ENCODE data around the gene SEC14L3. TPM values are rescaled to one million over a fixed set of nuclear protein-coding genes. Genes with fewer than 3 reads are reported as not detected.
"Not testable (repeated sequence)": the region's sequence is repeated elsewhere in the genome, so short reads cannot be mapped to it uniquely, and the experiment has no call there.

Gene SEC14L3
- total and polyA plus RNA-seq, 2 donors (not counting 1 experiment from before 2014, with no cell fraction given) = not detected

DNA sequence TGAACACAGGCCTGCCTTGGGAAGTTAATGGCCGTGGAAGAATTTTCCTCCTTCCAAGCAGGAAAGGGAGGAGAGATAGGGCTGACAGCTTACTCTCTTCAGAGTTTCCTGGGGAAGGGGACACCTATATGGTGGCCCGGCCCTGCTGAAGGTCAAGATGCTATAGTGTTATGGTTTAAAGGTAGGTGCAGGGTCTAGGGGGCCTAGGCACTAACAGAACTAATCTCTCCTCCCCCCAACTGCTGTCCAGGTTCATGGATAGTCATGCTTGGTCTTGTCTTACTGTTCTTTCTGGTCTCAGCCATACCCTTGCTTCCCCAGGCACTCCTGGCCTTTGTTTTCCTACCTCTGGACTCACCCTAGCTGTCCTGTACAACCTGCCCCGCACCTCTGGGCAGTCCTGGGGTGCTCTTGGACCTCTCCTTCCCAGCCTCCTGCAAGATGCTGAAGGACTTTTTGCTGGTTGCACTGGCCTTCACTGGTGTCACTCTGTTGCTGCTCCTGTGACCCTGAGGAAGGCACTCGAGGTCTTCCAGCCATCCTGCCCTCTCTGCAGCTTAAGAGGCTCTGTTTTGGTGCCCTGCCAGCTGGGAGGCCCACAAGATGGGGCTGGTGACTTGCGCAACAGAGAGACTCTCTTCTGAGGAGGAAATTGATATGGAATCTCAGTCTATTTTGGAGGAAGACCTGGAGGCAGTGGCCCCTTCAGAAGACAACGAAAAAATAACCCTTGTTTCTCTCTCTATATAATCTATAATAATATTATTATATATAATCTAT, 17.9 kb downstream of the SEC14L3 start:
- Mint-ChIP-seq H3K4me1 (no peaks in the 10 kb centered on the region), H3K9me3 (ENCODE audit: insufficient read depth) (no peaks in the 10 kb centered on the region), H3K27me3 (peaks cover 20% of the 10 kb centered on the region), H3K4me3 (no peak overlapping the region), H3K27ac (no peak overlapping the region)
- WGBS (ENCODE audit: insufficient coverage) = 70% methylated on average over 3 of the region's 6 CpGs
- H3K4me1 ChIP-seq (ENCODE audit: control insufficient read depth in 2 of 2, insufficient read depth in 2 of 2, low read length in 2 of 2) = no peaks in the 10 kb centered on the region
- ChIA-PET POLR2A (no interaction called here), CTCF (no interaction called here)
- no peak overlapping the region for H3K4me2 ChIP-seq (replicated peaks; ENCODE audit: low read depth, low read length, poor library complexity, severe bottlenecking)
- peaks cover 0 to 5% (median 0%) of the 10 kb centered on the region in 3 donors for H3K9me3 ChIP-seq (ENCODE audit: control extremely low read depth in 1 of 3, control insufficient read depth in 2 of 3, insufficient read depth in 1 of 3, low read length in 2 of 3)
- H3K9ac ChIP-seq (ENCODE audit: low read length) = no peak overlapping the region
- ATAC-seq (ENCODE audit: low read depth) (no peak), DNase-seq (no peak)
- H4K20me1 ChIP-seq (ENCODE audit: control insufficient read depth, insufficient read depth, low read length, poor library complexity, severe bottlenecking) = no peaks in the 10 kb centered on the region
- no peaks in the 10 kb centered on the region for H3K79me2 ChIP-seq (ENCODE audit: control insufficient read depth, insufficient read depth, low read length)
- H3K27me3 ChIP-seq (replicated peaks in 1 of 4; ENCODE audit: control extremely low read depth in 1 of 4, control insufficient read depth in 3 of 4, insufficient read depth in 4 of 4, low read length in 3 of 4) = peaks cover 0 to 7% (median 0%) of the 10 kb centered on the region in 4 experiments
- no peak overlapping the region for H2AFZ ChIP-seq (ENCODE audit: insufficient read depth, low read depth, low read length, poor library complexity, severe bottlenecking)
- H3K36me3 ChIP-seq (replicated peaks in 1 of 2; ENCODE audit: control extremely low read depth in 1 of 2, control insufficient read depth in 1 of 2, extremely low read depth in 1 of 2, insufficient read depth in 2 of 2, low read length in 1 of 2) = no peaks in the 10 kb centered on the region
- no peak overlapping the region for H3K27ac ChIP-seq (ENCODE audit: low read length in 2 of 2)
- intact Hi-C loops (cut with micrococcal nuclease) = no loop called here
- TF ChIP-seq, protein P1, sequence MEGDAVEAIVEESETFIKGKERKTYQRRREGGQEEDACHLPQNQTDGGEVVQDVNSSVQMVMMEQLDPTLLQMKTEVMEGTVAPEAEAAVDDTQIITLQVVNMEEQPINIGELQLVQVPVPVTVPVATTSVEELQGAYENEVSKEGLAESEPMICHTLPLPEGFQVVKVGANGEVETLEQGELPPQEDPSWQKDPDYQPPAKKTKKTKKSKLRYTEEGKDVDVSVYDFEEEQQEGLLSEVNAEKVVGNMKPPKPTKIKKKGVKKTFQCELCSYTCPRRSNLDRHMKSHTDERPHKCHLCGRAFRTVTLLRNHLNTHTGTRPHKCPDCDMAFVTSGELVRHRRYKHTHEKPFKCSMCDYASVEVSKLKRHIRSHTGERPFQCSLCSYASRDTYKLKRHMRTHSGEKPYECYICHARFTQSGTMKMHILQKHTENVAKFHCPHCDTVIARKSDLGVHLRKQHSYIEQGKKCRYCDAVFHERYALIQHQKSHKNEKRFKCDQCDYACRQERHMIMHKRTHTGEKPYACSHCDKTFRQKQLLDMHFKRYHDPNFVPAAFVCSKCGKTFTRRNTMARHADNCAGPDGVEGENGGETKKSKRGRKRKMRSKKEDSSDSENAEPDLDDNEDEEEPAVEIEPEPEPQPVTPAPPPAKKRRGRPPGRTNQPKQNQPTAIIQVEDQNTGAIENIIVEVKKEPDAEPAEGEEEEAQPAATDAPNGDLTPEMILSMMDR (IDR thresholded peaks at IDR 0.05) = no peak
- no peak for TF ChIP-seq EZH2 (IDR thresholded peaks at IDR 0.05; ENCODE audit: borderline replicate concordance, insufficient read depth, low read depth, low read length, poor library complexity, severe bottlenecking)
- no peak overlapping the region for H3K4me3 ChIP-seq (ENCODE audit: control extremely low read depth in 1 of 5, extremely low read depth in 1 of 5, insufficient read depth in 1 of 5, low read depth in 2 of 5, low read length in 4 of 5)

DNA sequence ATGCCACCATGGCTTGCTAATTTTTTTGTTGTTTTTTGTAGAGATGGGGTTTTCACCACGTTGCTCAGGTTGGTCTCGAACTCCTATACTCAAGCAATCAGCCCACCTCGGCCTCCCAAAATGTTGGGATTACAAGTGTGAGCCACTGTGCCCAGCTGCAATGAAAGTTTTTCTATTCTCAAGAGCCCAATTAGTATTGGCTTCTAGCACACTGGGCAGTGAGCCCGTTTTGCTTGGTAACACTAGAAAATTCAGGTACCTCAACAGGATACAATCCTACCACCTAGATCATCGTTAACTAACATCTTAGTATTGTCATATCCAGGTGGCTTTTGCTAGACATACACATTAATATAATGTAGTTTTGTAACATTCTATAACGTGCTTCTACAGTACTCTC, 19.0 kb downstream of the SEC14L3 start:
- intact Hi-C loops (cut with micrococcal nuclease) = no loop called here
- ChIA-PET POLR2A (no interaction called here), CTCF (no interaction called here)
- H3K9me3 Mint-ChIP-seq (ENCODE audit: insufficient read depth) = no peaks in the 10 kb centered on the region
- H3K27ac Mint-ChIP-seq = no peak overlapping the region
- no peak for ATAC-seq (ENCODE audit: low read depth)
- Histone ChIP-seq H2AFZ (ENCODE audit: insufficient read depth, low read depth, low read length, poor library complexity, severe bottlenecking) (no peak overlapping the region), H3K9ac (ENCODE audit: low read length) (no peak overlapping the region), H3K27ac (ENCODE audit: low read length in 2 of 2) (no peak overlapping the region), H3K9me3 (ENCODE audit: control extremely low read depth in 1 of 3, control insufficient read depth in 2 of 3, insufficient read depth in 1 of 3, low read length in 2 of 3) (peaks cover 0 to 5% (median 0%) of the 10 kb centered on the region in 3 donors), H3K4me2 (replicated peaks; ENCODE audit: low read depth, low read length, poor library complexity, severe bottlenecking) (no peak overlapping the region), H3K79me2 (ENCODE audit: control insufficient read depth, insufficient read depth, low read length) (no peaks in the 10 kb centered on the region), H4K20me1 (ENCODE audit: control insufficient read depth, insufficient read depth, low read length, poor library complexity, severe bottlenecking) (no peaks in the 10 kb centered on the region), H3K36me3 (replicated peaks in 1 of 2; ENCODE audit: control extremely low read depth in 1 of 2, control insufficient read depth in 1 of 2, extremely low read depth in 1 of 2, insufficient read depth in 2 of 2, low read length in 1 of 2) (no peaks in the 10 kb centered on the region), H3K4me3 (ENCODE audit: control extremely low read depth in 1 of 5, extremely low read depth in 1 of 5, insufficient read depth in 1 of 5, low read depth in 2 of 5, low read length in 4 of 5) (no peak overlapping the region), H3K4me1 (ENCODE audit: control insufficient read depth in 2 of 2, insufficient read depth in 2 of 2, low read length in 2 of 2) (no peaks in the 10 kb centered on the region), H3K27me3 (replicated peaks in 1 of 4; ENCODE audit: control extremely low read depth in 1 of 4, control insufficient read depth in 3 of 4, insufficient read depth in 4 of 4, low read length in 3 of 4) (peaks cover 0 to 9% (median 0%) of the 10 kb centered on the region in 4 experiments)
- H3K4me3 Mint-ChIP-seq = no peak overlapping the region
- no peaks in the 10 kb centered on the region for H3K4me1 Mint-ChIP-seq
- DNase-seq = no peak
- 57% methylated on average over 2 of the region's 6 CpGs for WGBS (ENCODE audit: insufficient coverage)
- H3K27me3 Mint-ChIP-seq = peaks cover 22% of the 10 kb centered on the region
- TF ChIP-seq, protein P1 (IDR thresholded peaks at IDR 0.05) = no peak
- no peak for TF ChIP-seq EZH2 (IDR thresholded peaks at IDR 0.05; ENCODE audit: borderline replicate concordance, insufficient read depth, low read depth, low read length, poor library complexity, severe bottlenecking)

DNA sequence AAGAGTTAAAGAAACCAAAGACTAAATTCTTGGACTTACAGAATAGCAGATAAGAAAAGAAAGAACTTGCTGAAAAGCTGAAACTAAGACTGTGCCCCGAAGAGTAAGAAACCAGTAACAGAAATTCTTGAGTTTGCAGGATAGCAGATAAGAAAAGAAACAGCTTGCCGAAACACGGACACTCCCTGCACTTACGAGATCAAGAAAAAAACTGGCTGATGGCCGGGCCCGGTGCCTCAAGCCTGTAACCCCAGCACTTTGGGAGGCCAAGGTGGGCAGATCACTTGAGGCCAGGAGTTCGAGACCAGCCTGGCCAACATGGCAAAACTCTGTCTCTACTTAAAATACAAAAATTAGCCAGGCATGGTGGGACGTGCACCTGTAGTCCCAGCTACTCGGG, 20.3 kb downstream of the SEC14L3 start:
- CTCF ChIA-PET; H3K79me2 ChIP-seq (ENCODE audit: control insufficient read depth, insufficient read depth, low read length); H3K9me3 ChIP-seq (ENCODE audit: control extremely low read depth in 1 of 3, control insufficient read depth in 2 of 3, insufficient read depth in 1 of 3, low read length in 2 of 3); ATAC-seq (ENCODE audit: low read depth); H3K27ac Mint-ChIP-seq; H3K4me1 Mint-ChIP-seq; H3K36me3 ChIP-seq (replicated peaks in 1 of 2; ENCODE audit: control extremely low read depth in 1 of 2, control insufficient read depth in 1 of 2, extremely low read depth in 1 of 2, insufficient read depth in 2 of 2, low read length in 1 of 2); H3K27me3 ChIP-seq (replicated peaks in 1 of 4; ENCODE audit: control extremely low read depth in 1 of 4, control insufficient read depth in 3 of 4, insufficient read depth in 4 of 4, low read length in 3 of 4); H3K4me2 ChIP-seq (replicated peaks; ENCODE audit: low read depth, low read length, poor library complexity, severe bottlenecking); H3K4me3 ChIP-seq (ENCODE audit: control extremely low read depth in 1 of 5, extremely low read depth in 1 of 5, insufficient read depth in 1 of 5, low read depth in 2 of 5, low read length in 4 of 5); H4K20me1 ChIP-seq (ENCODE audit: control insufficient read depth, insufficient read depth, low read length, poor library complexity, severe bottlenecking); H3K4me3 Mint-ChIP-seq; H3K9me3 Mint-ChIP-seq (ENCODE audit: insufficient read depth); H2AFZ ChIP-seq (ENCODE audit: insufficient read depth, low read depth, low read length, poor library complexity, severe bottlenecking); intact Hi-C loops (cut with micrococcal nuclease); H3K9ac ChIP-seq (ENCODE audit: low read length); DNase-seq; H3K27ac ChIP-seq (ENCODE audit: low read length in 2 of 2); POLR2A ChIA-PET; H3K4me1 ChIP-seq (ENCODE audit: control insufficient read depth in 2 of 2, insufficient read depth in 2 of 2, low read length in 2 of 2): not testable (repeated sequence)
- WGBS (ENCODE audit: insufficient coverage) = 70% methylated on average over 7 of the region's 9 CpGs
- peaks cover 22% of the 10 kb centered on the region for H3K27me3 Mint-ChIP-seq
